ENCODE results near the gene SORCS3. TPM values are rescaled to one million over a fixed set of nuclear protein-coding genes. Genes with fewer than 3 reads are reported as not detected.

The SORCS3 gene
- total RNA-seq, 1 experiment from 2014 or later, result not detected

DNA sequence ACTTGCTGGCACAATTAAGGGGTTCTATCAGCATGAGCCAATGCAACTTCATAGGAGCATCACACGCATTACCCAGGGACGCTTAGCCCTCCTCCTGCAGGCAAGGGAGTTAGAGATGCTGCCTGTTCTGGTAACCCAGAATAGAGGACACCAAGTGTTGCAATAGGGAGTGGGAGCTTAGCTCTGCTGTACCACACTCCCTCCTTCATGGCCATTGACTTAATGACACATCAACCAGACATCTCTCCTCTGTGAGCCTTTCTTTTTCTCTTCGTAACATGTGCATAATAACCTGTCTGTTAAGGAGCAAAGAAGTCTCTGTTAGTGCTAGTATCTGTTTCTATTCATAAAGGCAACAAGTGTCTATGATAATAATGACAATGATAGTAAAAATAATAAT lies 282.4 kb downstream of the SORCS3 start:
- ATAC-seq (no peak), DNase-seq (no peak)
- H3F3A ChIP-seq (ENCODE audit: low read length, unreplicated experiment), result no peaks in the 10 kb centered on the region
- H3K79me2 ChIP-seq (ENCODE audit: low read length), result no peaks in the 10 kb centered on the region
- H3K4me1 ChIP-seq (ENCODE audit: insufficient read depth, low read length), result no peaks in the 10 kb centered on the region
- H2AFZ ChIP-seq (ENCODE audit: low read length), result no peak overlapping the region
- TF ChIP-seq EZH2phosphoT487 (IDR thresholded peaks at IDR 0.05; ENCODE audit: borderline replicate concordance, low read length) (no peak), EZH2 (IDR thresholded peaks at IDR 0.05; ENCODE audit: low read length, unreplicated experiment) (no peak)
- TF ChIP-seq, protein P1, sequence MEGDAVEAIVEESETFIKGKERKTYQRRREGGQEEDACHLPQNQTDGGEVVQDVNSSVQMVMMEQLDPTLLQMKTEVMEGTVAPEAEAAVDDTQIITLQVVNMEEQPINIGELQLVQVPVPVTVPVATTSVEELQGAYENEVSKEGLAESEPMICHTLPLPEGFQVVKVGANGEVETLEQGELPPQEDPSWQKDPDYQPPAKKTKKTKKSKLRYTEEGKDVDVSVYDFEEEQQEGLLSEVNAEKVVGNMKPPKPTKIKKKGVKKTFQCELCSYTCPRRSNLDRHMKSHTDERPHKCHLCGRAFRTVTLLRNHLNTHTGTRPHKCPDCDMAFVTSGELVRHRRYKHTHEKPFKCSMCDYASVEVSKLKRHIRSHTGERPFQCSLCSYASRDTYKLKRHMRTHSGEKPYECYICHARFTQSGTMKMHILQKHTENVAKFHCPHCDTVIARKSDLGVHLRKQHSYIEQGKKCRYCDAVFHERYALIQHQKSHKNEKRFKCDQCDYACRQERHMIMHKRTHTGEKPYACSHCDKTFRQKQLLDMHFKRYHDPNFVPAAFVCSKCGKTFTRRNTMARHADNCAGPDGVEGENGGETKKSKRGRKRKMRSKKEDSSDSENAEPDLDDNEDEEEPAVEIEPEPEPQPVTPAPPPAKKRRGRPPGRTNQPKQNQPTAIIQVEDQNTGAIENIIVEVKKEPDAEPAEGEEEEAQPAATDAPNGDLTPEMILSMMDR (conservative IDR thresholded peaks at IDR 0.05; ENCODE audit: low read depth, low read length), result no peak
- no peak overlapping the region for H3K4me3 ChIP-seq (ENCODE audit: low read length)
- H3K27me3 ChIP-seq (ENCODE audit: low read length), result no peaks in the 10 kb centered on the region
- no peaks in the 10 kb centered on the region for H4K20me1 ChIP-seq (ENCODE audit: low read length)
- POLR2A ChIA-PET (ENCODE audit: unreplicated experiment), result no interaction called here
- no peaks in the 10 kb centered on the region for H3K9me2 ChIP-seq (replicated peaks; ENCODE audit: low read length)
- no TSS peak for BruUV-seq (replicated peaks)
- H3K9me3 ChIP-seq (ENCODE audit: low read length), result no peaks in the 10 kb centered on the region
- CTCF ChIA-PET, result no interaction called here
- H3K27ac ChIP-seq (ENCODE audit: low read length), result no peak overlapping the region
- intact Hi-C loops (cut with micrococcal nuclease), result no loop called here
- no peak overlapping the region for H3K9ac ChIP-seq (ENCODE audit: low read length)
- H3K36me3 ChIP-seq (ENCODE audit: low read depth, low read length), result no peaks in the 10 kb centered on the region
- no peak overlapping the region for H3K4me2 ChIP-seq (ENCODE audit: low read length)

DNA sequence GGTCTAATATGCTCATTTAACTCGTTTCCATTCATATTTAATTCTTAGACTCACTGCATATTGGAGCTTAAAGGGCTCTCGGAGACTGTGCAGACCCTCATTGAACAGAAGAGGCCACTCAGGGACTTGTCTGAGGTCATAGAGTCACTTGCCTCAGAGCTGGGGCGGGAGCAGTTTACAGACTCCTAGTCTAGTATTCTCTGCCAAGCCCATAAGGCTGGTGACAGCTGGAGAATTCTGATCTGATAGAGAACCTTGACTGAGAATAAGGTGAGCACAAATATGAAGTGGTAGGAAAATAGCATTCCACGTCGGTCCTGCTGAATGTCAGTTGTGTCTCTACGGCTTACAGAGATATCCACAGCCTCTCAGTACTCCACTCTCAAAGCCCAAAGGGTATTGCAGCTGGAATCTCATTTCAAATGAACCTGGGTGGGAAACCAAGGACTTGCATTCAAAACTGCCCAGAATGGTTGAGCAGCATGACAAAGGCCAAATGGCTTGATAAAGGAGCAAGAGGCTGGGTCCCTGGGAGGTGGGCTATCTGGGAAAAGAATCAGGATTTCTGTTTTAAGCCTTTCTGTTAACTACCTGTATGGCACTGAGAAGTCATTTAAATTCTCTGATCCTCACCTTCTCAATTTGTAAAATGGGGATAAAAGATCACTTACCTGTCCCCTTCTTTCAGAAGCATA lies 283.2 kb downstream of the SORCS3 start:
- DNase-seq (no peak), ATAC-seq (no peak)
- Histone ChIP-seq H3K4me1 (ENCODE audit: insufficient read depth, low read length) (no peaks in the 10 kb centered on the region), H4K20me1 (ENCODE audit: low read length) (no peaks in the 10 kb centered on the region), H3F3A (ENCODE audit: low read length, unreplicated experiment) (no peaks in the 10 kb centered on the region), H3K4me3 (ENCODE audit: low read length) (no peak overlapping the region), H3K9ac (ENCODE audit: low read length) (no peak overlapping the region), H2AFZ (ENCODE audit: low read length) (no peak overlapping the region), H3K27ac (ENCODE audit: low read length) (no peak overlapping the region), H3K4me2 (ENCODE audit: low read length) (no peak overlapping the region), H3K9me2 (replicated peaks; ENCODE audit: low read length) (no peaks in the 10 kb centered on the region), H3K27me3 (ENCODE audit: low read length) (no peaks in the 10 kb centered on the region), H3K79me2 (ENCODE audit: low read length) (no peaks in the 10 kb centered on the region), H3K36me3 (ENCODE audit: low read depth, low read length) (no peaks in the 10 kb centered on the region), H3K9me3 (ENCODE audit: low read length) (no peaks in the 10 kb centered on the region)
- TF ChIP-seq, protein P1 (conservative IDR thresholded peaks at IDR 0.05; ENCODE audit: low read depth, low read length), result no peak
- no peak for TF ChIP-seq EZH2phosphoT487 (IDR thresholded peaks at IDR 0.05; ENCODE audit: borderline replicate concordance, low read length)
- ChIA-PET POLR2A (ENCODE audit: unreplicated experiment) (no interaction called here), CTCF (no interaction called here)
- intact Hi-C loops (cut with micrococcal nuclease), result no loop called here
- BruUV-seq (replicated peaks), result no TSS peak

DNA sequence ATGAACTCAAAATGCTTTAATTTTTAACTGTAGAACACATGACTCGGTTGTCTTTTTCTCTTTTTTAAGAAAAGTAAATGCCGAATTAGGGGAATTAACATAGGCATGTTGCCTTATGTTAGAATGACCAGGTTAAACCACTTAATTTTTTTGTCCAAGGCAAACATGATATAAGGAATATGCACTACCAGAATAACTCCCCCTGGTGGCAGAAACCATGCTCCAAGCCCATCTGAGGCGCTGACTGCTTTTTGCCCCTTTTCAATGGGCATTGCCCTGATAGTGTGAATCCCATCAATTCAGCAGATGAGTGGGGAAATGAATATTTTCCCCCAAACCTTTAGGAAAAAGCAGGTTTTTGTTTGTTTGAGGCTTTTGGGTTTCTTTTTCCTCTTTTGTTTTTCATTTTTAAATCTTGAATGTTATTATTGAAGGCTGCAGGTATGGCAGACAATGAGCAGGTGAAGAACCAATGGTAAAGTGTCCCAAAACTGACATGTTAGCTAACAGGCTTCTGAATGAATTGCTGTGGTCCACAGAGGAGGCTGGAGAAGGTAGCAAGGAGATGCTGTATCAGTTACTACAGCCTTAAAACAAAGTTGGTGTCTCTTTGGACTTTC lies 284.3 kb downstream of the SORCS3 start:
- no peak for ATAC-seq
- Histone ChIP-seq H3K9me2 (replicated peaks; ENCODE audit: low read length) (no peaks in the 10 kb centered on the region), H3F3A (ENCODE audit: low read length, unreplicated experiment) (no peaks in the 10 kb centered on the region), H3K4me3 (ENCODE audit: low read length) (no peak overlapping the region), H2AFZ (ENCODE audit: low read length) (no peak overlapping the region), H3K9me3 (ENCODE audit: low read length) (no peaks in the 10 kb centered on the region), H3K4me1 (ENCODE audit: insufficient read depth, low read length) (no peaks in the 10 kb centered on the region), H3K36me3 (ENCODE audit: low read depth, low read length) (no peaks in the 10 kb centered on the region), H3K79me2 (ENCODE audit: low read length) (no peaks in the 10 kb centered on the region), H4K20me1 (ENCODE audit: low read length) (no peaks in the 10 kb centered on the region), H3K27me3 (ENCODE audit: low read length) (no peaks in the 10 kb centered on the region), H3K4me2 (ENCODE audit: low read length) (no peak overlapping the region), H3K9ac (ENCODE audit: low read length) (no peak overlapping the region), H3K27ac (ENCODE audit: low read length) (no peak overlapping the region)
- ChIA-PET POLR2A (ENCODE audit: unreplicated experiment) (no interaction called here), CTCF (no interaction called here)
- DNase-seq, result peak; percentile 49
- TF ChIP-seq, protein P1 (conservative IDR thresholded peaks at IDR 0.05; ENCODE audit: low read depth, low read length), result peak; percentile 58
- TF ChIP-seq EZH2phosphoT487 (IDR thresholded peaks at IDR 0.05; ENCODE audit: borderline replicate concordance, low read length), result no peak
- no peak for TF ChIP-seq EZH2 (IDR thresholded peaks at IDR 0.05; ENCODE audit: low read length, unreplicated experiment)
- intact Hi-C loops (cut with micrococcal nuclease), result loop anchor here (5.0 kb wide), 1 partner anchor 518 kb away; no protein-coding TSS in a partner anchor
- BruUV-seq (replicated peaks), result no TSS peak

All from PC-3 (cell line).